ENCODE measurements around the gene KIAA0319L.

- TF ChIP-seq POLR2AphosphoS5 (IDR thresholded peaks at IDR 0.05; ENCODE audit: low read depth, low read length) (no peak), CTCF (IDR thresholded peaks at IDR 0.05) (no peak), TCF7L2 (IDR thresholded peaks at IDR 0.05; ENCODE audit: low read depth, low read length) (no peak)
Measured at GRCh38 chr1:35532497-35533223, 24.5 kb downstream of the KIAA0319L start.

Data from Panc1 (cell line).